Right ventricle myocardium superior (tissue), 1 donor: ENCODE results near the gene VWA5A. TPM values are rescaled to one million over a fixed set of nuclear protein-coding genes. Genes with fewer than 3 reads are reported as not detected.
A peak's percentile ranks its signal among the peaks of the same experiment; 100 is the strongest.
"Not testable (repeated sequence)": the region's sequence is repeated elsewhere in the genome, so short reads cannot be mapped to it uniquely, and the experiment has no call there.

Experiments used
- ATAC-seq: fragments of 200-7000 bp; cut with Tn5 transposase; one replicate; pipeline ENCODE4 v1.9.1; 2020; ENCODE audit warnings: mild to moderate bottlenecking; ENCODE audit not compliant: poor library complexity
- DNase-seq: peaks from one replicate; pipeline ENCODE4 v3.0.0-alpha.2; 2020
- intact Hi-C: fragments of 100-400 bp; cut with DNase I; formaldehyde crosslinking; loops from one replicate; pipeline ENCODE4 v1.11.2; 2022
- total RNA-seq: library from RNA; stranded (reverse); fragmentation: NEBNext Ultra II Directional; extraction: Animal tissue kit (Norgen Biotek cat#: 25700); gene quantifications from one replicate; pipeline ENCODE4 v1.2.1, GENCODE V29; 2021
- donor health status: DM: no; HTN: yes; CAD: no; lungs with severe emphysema.

The VWA5A gene
- total RNA-seq, 1 donor from 2014 or later, result 3.5 TPM

DNA sequence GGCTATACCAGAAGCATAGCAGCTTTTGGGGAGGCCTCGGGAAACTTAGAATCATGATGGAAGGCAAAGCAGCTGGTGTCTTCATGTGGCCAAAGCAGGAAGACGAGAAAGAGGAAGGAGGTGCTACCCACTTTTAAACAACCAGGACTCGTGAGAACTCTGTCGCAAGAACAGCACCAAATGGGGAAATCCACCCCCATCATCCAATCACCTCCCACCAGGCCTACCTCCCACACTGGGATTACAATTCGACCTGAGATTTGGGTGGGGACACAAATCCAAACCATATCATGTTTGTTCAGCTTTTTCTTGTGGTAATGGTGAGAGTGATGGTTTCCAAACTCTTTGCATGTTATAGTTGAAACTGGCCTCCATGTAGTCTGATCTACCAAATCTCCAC, 35.4 kb downstream of the VWA5A start:
- no peak for DNase-seq
- intact Hi-C loops, result no loop called here
- no peak for ATAC-seq

DNA sequence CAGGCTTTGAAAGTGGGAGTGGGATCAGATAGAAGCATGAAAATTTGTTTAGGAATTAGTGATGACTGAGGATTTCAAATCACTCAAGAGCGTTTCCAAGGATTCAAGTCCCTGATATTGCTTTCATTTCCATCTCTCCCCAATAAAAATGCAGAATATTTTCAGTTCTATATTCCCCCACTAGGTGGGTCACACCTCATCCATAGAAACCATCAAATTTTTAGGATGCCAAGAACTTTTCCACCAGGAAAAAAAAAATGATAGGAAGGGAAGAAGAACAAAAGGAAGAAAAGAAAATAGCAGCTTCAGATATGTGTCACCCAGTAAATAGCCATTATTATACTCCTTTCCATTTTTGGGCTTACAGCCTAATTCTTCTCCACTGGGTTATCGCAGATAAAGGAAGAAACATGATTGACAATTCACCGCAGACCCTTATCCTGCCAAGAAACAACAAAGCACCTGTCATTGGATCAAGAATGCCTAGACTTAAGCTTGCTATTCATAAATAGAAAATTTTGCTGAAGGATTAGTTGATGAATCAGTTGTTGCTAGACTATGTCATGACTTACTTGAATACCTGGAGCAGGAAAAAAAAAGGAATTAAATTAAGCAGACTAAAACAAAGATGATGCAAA, 37.6 kb downstream of the VWA5A start:
- intact Hi-C loops, result no loop called here
- DNase-seq, result no peak
- no peak for ATAC-seq

GRCh38 chr11:124153821-124154220, 38.6 kb downstream of the VWA5A start:
- intact Hi-C loops, result no loop called here
- no peak for ATAC-seq
- DNase-seq, result no peak

GRCh38 chr11:124159481-124159880, 44.2 kb downstream of the VWA5A start:
- ATAC-seq (no peak), DNase-seq (no peak)
- intact Hi-C loops, result no loop called here

DNA sequence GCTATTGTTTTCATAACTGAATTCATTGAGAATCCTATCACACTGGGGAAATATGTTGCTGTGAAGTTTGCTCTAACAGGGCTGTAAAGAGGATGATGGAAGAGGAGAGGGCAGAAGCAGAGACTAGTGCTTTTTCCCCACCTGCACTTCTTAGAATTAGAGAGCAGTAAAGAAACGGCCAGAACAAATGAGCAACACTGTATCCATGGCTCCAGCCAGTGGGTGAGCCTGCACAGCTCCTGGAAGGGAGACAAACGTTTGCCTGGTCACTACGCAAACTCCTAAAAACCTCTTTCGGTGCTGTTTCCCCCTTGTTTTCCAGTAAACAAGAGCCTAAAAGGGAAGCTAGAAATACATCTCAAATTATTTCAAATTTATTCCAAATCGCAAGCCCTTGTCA, 45.7 kb downstream of the VWA5A start:
- DNase-seq (no peak), ATAC-seq (no peak)
- intact Hi-C loops, result no loop called here

DNA sequence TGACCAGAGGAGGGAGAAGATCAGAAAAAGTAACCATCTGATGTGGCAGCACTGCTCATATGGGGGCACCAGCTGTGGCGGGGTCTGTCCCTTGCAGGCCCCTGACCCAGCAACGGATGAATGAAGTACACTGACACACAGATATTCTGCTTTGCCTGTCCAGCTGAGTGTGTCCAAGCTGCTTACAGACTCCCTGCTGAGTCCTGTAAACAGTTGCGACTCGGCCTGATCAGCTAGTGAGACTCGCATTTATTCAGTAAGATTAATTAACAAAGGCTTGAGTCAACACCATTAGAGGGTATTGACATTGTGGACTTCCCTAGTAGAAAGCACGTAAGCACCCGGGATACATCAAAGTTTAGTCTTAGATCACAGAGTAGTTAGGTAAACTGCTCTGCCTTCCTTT, 52.6 kb downstream of the VWA5A start:
- no peak for ATAC-seq
- no peak for DNase-seq
- intact Hi-C loops, result no loop called here

- intact Hi-C loops, result no loop called here
- ATAC-seq, result no peak
Observed at GRCh38 chr11:124168796-124169195, 53.5 kb downstream of the VWA5A start.

DNA sequence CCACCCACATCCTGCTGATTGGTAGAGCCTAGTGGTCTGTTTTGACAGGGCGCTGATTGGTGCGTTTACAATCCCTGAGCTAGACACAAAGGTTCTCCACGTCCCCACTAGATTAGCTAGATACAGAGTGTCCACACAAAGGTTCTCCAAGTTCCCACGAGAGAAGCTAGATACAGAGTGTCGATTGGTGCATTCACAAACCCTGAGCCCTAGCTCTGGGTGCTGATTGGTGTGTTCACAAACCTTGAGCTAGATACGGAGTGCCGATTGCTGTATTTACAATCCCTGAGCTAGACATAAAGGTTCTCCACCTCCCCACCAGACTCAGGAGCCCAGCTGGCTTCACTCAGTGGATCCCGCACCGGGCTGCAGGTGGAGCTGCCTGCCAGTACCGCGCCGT, 55.1 kb downstream of the VWA5A start:
- intact Hi-C loops, ATAC-seq, DNase-seq: not testable (repeated sequence)

More at GRCh38 chr11:124168796-124169195, 53.5 kb downstream of the VWA5A start:
- DNase-seq, result no peak

DNA sequence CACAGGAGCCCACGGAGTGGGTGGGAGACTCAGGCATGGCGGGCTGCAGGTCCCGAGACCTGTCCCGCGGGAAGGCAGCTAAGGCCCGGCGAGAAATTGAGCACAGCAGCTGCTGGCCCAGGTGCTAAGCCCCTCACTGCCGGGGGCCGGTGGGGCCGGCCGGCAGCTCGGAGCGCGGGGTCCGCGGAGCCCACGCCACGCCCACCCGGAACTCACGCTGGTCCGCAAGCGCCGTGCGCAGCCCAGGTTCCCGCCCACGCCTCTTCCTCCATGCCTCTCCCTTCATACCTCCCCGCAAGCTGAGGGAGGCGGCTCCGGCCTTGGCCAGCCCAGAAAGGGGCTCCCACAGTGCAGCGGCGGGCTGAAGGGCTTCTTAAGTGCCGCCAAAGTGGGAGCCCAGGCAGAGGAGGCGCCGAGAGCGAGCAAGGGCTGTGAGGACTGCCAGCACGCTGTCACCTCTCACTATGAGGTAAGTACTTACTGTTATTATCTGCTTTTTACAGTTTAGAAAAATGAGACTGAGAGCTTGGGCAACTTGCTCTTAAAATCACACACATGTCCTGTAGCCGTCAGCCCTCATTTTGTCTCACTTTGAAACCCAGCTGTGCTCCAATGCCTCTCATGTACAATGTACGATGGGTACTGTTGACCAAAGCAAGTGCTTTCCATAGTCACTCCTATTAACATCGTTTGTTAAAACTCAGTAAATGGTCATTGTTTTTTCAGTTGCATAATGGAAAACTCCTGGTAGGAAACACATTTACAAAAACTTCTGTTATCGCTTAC, 55.7 kb downstream of the VWA5A start:
- DNase-seq, result peak; percentile 31
- intact Hi-C loops, result no loop called here
- ATAC-seq, result no peak

DNA sequence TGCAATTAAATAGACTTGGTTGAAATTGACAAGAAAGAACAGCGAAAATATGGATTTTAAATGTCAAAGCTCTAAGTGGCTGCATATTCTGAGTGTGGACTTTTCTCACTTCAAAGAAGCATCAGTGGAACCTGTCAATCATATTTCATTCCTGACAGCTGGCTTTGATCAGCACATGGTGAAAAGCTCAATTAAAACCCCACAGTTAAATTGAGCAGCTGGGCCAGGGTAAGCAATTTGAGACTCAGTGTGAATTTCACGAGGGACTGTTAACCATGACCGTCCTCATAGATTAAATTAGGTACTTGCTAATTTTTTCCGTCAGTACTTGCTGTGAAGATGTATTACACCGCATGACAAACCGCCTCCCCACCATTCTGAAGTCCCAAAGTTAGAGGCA, 56.9 kb downstream of the VWA5A start:
- ATAC-seq (no peak), DNase-seq (no peak)
- intact Hi-C loops, result no loop called here

GRCh38 chr11:124172599-124172998, 57.3 kb downstream of the VWA5A start:
- ATAC-seq, result no peak
- intact Hi-C loops, result no loop called here
- DNase-seq, result no peak

DNA sequence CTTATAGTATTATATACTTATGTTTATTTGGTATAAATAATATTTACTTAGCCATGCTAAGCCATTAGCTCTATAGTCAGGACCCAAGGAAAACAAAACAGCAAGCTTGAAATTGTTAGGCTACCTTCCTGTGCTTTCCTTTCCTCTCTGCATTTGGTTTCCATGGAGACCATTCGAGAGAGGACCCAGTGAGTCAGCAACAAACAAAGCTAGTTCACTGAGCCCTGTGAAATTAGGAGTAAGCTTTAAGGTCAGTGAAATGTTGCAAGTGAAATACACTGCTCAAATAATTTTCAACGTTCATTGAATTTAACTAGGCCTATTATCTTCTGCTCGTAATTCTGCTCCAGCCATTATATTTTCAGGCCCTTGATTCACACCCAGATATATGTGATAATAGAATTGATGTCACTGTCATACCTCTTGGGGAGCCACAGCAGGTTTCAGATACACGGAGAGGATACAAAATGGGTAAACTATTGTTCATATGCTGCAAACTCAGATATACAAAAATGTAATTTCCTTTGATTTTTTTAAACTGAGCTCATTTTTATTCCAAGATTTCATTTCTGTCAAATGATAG, 58.8 kb downstream of the VWA5A start:
- intact Hi-C loops, result no loop called here
- no peak for ATAC-seq
- DNase-seq, result no peak

DNA sequence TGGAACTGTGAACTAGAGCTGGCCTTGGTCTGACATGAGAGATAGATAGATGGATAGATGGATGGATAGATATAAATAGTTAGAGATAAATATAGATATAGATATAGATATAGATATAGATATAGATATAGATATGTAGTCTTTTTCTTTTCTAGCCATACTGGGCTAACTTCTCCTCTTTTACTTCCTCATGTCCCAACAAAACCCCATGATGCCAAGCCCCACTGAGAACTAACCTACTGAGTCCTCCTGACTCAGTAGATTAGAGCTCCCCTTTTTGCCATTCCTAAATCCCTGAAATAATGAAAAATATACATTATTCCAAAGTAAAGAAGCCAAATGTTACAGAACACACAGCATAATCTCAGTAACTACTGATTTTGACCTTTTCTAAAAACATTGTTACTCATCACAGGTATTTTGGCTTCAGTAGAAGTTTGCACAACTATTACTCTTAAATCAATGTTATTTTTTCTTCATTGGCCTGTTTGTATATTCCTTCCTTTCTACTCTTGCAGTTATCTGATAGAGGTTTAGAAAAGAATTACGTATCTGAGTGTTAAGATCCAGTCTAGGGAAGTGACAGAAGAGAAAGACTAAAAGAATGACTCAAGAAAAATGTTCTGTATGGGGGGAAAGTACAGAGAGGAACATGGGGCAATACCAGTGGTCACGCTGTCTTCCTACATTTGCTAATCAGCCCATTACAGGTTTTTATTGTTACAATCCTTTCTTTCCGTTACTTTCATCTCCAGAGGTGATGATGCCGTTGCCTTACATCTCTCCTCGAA, 61.9 kb downstream of the VWA5A start:
- intact Hi-C loops, result no loop called here
- DNase-seq (no peak), ATAC-seq (no peak)

GRCh38 chr11:124179310-124179709, 64.1 kb downstream of the VWA5A start:
- intact Hi-C loops, result no loop called here
- no peak for ATAC-seq
- DNase-seq, result no peak

DNA sequence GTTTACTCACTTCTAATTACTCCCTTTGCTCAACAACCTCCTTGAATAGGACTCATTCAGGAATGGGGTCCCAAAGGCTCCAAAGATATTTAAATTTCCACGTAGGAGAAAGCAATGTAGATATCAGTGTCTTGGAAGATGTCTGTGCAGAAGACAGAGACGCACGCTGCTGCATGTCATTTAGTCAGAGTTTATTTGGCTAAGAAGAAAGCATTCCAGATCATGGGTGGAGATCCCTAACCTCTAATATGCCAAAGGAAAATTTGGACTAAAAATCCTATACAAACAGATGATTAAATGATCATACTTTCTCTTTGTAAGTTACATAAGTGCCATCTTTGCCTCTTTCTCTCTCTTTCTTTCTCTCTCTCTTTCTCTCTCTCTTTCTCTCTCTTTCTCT, 67.8 kb downstream of the VWA5A start, which contains the start of gene OR10D3:
OR10D3 (plus strand) TSS at position 278 of the 400 bp plus-strand sequence. CDS start 1,925 bp downstream, outside the sequence.
- DNase-seq (no peak), ATAC-seq (no peak)
- intact Hi-C loops, result no loop called here

DNA sequence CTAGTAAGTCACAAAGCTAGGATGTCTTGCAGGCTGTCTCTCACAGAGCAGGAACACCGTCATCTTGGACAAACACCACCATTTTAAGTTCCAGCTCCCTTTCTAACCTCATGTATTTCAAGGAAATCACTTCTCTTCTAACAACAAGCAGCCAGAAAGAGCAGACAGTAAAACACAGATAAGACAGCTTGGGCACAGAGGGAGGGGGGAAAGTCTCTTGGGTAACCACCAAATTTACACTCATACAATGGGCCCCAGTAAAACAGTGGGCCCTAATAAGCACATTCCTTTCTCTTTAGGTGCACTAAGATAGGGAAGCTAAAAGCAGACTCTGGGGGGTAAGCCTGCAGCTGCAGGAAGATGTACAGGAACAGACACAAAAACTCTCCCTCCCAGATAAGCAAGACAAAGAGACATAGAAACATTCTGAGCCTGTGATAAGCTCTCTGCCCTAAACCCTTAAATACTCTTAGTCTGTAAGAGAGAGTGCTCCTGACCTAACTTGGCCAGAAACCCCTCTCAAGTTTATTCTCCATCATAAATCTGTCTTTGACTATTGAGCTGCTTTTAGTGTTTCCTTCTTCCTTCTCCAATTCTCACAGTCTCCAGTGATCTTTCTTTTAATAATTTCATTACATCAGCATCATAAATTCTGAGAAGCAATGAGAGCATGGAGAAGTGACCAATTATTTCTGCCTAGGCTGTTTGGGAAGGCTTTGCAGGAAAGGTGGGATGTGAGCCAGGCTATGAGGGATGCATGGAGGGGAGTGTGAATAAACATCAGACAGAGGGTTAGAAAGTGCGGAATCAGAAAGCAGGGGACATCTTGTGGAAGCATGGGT, 75.3 kb downstream of the VWA5A start:
- DNase-seq (no peak), ATAC-seq (no peak)
- intact Hi-C loops, result no loop called here

- DNase-seq (no peak), ATAC-seq (no peak)
- intact Hi-C loops, result no loop called here
Observed at GRCh38 chr11:124193221-124194010, 78.2 kb downstream of the VWA5A start.
